DMS153 (cell line): Measurements from ENCODE around the gene ADGRV1.
"Not testable (repeated sequence)": the region's sequence is repeated elsewhere in the genome, so short reads cannot be mapped to it uniquely, and the experiment has no call there.

ENCODE experiments used
- DNase-seq: peaks from one replicate; lab custom pipeline; 2025; lab: John Stamatoyannopoulos, UW

ADGRV1 gene

DNA sequence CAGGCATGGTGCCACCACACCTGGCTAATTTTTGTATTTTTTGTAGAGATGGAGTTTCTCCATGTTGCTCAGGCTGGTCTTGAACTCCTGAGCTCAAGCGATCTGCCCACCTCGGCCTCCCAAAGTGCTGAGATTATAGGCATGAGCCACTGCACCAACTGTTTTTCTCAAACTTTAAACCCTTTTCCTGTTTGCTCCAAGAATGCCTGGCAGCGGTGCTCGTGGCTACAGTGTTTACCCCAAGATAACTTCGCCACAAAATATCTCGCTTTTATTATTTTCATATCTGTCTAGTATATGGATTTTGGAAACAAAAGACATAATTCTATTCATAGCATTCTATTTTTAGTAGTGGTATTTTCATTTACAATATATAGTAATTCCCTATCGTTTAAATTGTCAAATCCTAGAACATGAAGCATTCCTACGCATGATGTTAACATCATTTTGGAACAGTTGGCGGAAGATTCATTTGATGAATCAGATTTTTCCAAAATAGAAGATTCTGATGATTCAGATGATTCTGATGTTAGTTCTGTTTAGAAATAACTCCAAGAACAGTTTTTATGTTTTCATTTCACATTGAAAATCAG, 504.6 kb downstream of the ADGRV1 start:
- not testable (repeated sequence) for DNase-seq

DNA sequence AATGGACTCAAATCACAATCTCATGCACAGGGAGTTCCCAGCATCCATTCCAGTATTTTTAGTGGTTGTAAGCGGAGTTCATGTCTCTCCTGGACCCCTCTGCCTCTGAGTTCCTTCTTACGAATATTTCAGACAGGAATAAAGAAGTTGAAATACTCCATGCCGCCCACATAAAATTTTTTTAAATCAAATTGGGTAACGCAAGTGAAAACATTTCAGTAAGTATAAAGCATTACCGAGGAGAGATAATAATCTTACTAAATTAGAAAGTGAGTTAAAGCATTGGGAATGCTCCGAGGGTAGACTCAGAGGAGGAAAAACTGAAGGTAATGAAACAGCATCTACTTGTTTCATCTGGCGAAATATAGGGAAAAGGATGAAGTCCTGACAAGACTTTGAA, 506.9 kb downstream of the ADGRV1 start:
- DNase-seq: no peak

DNA sequence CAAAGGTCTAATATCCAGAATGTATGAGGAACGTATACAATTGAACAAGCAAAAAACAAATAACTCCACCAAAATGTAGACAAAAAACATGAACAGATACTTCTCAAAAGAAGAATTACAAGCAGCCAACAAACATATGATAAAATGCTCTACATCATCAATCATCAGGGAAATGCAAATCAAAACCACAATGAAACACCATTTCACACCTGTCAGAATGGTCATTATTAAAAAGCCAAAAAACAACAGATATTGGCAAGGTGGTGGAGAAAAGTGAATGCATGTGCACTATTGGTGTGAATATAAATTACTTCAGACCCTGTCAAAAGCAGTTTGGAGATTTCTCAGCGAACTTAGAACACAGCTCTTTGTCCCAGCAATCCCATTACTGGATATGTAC, 510.8 kb downstream of the ADGRV1 start:
- DNase-seq: no peak

DNA sequence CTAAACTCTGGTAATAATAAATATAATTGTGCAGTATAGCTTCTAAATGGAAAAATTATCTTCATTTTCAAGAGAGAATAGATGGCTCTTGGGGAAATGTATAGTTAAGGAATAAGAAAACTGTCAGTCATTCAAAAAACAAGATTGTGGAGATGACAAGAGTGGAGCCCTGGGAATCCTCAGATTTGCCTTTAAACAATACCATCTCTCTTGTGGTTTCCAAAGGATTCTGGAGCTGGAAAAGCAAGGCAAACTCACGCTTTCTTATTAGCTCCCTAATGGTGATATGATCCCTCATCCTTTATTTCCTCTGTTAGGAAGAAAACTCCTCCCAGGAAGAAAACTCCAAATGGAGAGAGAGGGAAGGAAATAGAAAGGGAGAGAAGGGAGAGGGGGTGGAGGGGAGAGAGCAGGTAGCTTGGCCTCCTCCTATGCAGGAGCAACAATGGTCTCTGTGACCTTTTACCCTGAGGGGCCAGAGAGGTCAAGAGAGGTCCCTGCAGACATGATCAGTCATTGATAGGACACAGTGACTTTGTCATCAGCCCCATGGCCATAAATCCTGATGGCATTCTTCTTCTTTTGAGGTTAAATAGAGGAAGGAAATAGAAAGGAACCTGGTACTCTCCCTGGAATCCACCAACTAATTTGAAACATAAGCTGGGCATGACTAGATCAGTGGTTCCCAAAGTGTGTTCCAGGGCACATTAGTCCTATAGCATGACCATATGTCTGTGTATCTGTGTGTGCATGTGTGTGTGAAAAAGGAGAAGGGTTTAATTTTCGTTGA, 512.4 kb downstream of the ADGRV1 start:
- DNase-seq: no peak

DNA sequence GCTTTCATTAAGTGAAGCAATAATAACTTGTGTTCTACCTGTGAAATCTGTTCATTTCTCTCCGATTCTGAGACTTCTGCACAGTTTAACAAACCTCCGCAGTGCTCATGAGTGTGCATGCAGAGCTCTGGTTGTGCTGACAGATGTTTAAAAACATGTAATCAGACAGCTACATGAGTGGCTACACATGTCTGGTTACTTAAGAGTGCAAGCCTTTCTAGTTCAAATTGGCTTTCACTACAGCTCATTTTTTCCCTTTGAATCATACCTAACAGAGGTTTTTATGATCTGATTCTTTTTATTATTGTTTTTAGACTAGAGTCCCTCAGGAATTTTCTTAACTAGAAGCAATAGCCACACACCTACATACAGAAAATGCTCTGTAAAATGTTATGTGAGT, 514.3 kb downstream of the ADGRV1 start:
- DNase-seq: no peak

DNA sequence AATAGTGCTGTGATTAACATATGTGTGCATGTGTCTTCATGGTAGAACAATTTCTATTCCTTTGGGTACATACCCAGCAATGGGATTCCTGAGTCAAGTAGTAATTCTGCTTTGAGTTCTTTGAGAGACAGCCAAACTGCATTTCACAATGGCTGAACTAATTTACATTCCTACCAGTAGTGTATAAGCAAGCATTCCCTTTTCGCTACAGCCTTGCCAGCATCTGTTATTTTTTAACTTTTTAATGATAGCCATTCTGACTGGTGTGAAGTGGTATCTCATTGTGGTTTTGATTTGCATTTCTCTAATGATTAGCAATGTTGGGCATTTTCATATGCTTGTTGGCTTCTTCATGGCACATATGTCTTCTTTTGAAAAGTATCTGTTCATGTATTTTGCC, 516.0 kb downstream of the ADGRV1 start:
- DNase-seq: no peak

DNA sequence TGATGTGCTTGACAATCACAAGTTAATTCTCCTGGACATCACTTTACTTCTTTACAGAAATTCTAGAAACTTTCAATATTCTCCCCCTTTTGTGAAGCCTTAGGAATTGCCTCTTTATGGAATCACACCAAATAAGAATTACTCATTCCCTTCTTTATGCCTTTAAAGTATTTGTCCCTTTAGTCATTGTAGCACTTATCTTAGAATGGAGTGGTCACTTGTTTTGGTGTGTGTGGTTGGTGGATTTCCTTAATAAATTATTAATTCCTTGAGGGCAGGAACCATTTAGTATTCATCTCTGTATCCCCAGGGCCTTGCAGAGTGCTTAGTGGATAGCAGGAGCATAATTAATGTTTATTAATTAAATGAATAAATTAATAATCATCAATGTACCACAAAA, 517.5 kb downstream of the ADGRV1 start:
- no peak for DNase-seq

DNA sequence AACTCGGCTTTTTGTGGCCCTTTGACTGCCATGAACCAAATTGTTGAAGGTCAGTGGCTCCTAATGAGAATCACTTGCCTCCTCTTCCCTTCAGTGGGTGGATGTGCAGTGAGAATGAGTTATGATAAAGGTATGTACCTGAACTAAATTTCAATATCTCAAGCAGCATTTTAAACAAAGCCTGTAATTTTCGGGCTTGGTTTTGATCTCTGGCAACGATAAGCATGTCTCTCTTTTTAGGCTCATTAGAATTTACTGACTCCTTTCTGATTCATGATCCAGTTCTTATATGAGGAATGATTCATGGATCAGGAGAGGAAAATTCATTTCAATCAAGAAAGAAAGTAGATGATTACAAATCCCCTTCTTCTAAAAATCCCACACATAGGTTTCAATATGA, 519.0 kb downstream of the ADGRV1 start:
- DNase-seq: no peak

DNA sequence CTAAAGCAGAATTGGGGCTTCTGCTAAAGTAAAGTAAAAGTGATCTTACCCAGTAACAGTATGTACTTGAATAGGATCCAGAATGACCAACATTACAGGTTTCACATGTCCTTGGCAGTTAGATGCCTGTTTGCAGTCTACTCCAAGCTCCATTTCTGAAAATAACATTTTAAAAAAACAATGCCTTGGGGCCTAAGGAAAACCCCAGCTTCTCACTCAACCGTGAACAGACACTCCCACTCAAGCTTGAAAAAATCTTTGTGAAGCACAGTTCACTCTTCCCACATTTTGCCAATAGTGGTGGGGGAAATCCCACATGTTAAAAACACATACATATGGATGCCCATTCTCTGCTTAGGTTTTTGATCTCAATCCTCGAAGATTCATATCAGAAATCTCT, 520.4 kb downstream of the ADGRV1 start:
- DNase-seq: no peak

DNA sequence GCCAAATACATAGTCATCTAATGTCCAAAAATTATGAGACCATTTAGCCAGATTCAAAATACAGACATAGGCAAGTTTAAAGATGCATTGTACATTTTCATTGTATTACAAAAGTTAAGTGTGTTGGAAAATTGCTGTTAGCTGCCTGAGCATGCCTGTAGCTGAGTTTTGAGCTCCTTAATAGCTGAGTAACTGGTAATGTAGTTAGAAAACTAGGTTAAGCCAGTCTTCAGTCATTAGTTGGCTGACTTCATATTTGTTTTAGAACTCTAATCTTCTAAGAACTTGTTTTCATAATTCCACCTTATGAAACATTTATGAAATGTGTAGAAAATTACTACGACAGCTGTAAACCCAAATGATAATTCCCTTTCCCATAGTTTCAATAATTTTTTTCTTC, 531.2 kb downstream of the ADGRV1 start:
- no peak for DNase-seq

DNA sequence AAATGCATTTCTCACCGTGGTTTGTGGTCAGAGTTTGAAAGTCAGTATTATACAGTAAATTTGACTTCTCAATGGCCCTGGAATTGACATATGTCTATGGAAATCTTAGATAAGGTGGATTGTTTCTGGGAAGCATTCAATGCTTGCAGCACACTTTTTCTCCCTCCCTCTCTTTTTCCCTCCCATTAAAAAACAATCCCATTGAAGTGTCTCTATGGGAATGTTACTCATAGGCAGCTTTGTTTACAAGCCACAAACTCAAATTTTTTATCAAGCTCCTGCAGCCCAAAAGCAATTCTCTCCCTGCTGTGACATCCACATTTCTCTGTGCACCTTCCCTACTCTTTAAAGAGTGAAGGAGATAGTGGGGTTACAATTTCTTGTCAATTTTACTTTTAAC, 532.4 kb downstream of the ADGRV1 start:
- DNase-seq: no peak

DNA sequence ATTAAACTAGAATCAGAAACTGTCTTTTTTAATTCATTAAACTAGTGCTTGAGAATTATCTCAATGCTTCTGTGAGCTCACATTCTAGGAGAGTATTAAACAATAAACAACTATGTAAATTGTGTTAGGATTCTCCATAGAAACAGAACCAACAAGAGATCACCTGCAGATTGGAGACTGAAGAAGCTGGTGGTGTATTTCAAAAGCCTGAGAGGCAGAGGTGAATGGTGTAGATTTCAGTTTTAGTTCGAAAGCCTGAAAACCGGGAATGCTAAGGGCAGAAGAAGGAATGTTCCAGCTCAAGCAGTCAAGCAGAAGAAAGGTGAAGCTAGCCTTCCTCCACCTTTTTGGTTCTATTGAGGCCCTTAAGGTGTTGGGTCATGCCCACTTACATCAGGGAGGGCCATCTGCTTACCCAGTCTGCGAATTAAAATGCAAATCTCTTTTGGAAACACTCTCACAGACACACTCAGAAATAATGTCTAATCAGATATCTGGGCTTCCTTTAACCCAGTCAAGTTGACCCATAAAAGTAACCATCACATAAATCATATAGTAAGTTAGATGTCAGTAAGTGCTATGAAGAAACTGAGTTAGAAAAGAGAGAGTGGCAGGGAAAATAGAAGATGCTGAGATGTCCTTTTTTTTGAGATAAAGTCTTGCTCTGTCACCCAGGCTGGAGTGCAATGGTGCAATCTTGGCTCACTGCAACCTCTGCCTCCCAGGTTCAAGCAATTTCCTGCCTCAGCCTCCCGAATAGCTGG, 533.1 kb downstream of the ADGRV1 start:
- no peak for DNase-seq

DNA sequence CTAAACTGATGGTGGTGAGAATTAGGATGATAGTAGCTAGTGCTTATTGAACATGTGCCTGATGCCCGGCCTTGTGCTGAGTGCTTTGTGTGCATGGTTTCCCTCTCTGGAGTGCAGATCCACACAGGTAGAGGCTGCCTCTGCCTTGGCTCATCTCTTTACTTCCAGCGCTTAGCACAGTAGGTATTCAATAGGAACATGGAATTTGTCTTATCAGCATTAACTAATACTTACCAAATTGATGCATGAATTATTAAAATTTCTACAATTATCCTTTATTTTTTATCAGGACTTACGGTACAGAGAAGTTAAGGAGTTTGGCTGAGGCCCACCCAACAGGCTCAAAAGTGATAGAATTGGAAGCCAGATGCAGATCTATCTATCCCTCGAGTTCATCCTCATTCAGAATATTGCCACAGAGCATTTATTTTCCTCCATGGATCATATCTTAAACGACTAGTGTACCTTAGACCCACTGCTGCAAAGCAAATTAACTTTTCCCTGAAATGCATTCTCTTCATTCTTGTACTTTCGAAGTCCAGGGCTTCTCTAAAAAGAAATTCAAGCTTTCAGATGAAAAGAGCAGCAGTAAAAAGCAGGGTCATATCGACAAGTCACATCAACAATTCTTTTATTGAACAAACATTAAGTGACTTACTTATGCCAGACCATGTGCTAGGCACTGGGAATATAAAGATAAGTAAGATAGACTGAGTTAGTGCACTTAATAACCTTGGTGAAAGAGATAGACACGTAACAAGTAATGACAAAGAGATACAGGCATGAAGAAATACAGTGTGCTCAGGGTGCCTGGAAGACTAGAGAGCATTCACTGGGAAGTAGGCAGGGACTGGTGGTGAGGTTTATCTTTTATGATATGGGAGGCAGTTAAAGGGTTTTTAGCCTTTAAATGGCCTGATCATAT, 534.5 kb downstream of the ADGRV1 start:
- DNase-seq: no peak

DNA sequence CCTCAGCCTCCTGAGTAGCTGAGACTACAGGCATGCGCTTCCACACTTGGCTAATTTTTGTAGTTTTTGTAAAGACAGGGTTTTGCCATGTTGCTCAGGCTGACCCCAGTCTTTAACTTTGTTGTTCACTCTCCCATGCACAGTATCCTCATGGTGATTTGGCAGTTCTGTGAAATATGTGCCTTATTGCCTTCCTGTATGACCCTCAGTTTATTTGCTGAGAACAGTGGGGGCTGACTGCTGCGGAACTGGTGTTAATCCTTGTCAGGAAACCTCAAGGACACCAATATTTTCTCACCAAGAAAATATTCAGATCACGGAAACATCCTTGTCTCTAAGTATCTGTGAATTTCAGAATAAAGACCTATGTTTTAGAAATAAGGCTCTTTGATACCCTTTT, 536.7 kb downstream of the ADGRV1 start:
- DNase-seq: no peak

DNA sequence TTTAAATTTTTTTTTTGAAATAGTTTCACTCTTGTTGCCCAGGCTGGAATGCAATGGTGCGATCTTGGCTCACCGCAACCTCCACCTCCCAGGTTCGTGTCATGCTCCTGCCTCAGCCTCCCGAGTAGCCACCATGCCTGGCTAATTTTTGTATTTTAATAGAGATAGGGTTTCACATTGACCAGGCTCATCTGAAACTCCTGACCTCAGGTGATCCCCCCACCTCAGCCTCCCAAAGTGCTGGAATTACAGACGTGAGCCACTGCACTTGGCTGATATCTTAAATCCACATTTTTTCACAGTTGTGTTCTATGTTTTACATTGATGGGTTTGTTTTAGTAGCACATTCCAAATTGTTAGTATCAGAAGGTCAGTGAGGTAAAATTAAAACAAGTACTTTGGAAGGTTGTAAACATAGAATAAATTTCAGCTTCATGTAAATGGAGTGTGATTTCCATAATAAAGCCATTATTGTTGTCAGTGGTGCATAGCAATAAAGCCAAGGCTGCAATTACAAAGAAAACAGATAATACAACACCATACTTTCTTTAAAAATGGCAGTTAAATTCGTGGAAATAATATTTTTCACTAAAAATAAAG, 537.3 kb downstream of the ADGRV1 start:
- DNase-seq: no peak

DNA sequence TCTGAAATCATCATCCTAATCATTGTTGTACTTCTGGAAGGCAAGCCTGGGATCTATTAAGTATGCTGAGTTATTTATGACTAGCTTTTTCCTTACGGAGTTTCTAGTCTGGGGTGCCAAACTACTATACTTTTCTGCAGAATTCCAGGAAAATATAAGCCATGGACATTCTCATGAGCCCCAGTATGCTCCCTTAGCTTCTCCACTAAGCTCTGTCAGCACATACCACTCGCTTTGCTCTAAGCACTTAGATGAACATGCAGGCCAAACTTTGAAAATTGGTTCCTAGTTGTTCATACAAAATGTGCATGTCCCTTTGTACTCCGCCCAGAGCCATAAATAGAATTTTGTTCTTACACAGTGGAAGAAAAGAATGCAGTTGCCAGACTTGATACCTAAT, 539.9 kb downstream of the ADGRV1 start:
- DNase-seq: no peak

DNA sequence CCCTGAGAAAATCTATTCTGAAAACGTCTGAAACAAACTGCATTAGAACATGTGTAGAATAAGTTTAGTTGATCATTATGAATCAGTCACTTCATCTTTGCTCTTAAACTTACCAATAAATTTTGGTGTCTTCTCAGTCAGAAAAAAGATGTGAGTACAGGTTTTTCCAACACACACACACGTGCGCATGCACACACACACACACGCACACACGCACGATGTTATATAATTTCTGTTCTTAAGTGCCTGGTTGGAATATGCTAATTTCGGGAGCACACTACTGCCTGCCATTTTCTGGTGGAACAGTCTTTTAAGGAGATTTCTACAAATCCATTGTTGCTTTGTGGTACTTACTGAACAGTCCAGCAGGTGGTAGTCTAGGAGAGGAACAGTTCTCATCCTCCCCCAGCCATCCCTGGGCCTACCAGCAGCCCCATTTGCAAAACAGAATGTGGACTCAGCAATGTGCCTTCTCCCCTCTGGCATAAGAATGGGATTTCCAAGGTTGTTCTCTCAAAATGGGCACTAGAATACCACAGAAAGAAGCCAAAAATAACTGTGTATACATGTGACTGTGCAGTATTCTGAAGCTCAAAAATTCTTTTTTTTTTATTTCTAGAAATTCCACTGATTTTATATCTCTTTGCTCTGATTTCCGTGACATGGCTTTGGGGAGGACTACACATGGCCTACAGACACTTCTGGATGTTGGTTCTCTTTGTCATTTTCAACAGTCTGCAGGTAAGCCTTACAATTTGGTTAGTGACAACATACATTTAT, 543.2 kb downstream of the ADGRV1 start:
- DNase-seq: no peak

DNA sequence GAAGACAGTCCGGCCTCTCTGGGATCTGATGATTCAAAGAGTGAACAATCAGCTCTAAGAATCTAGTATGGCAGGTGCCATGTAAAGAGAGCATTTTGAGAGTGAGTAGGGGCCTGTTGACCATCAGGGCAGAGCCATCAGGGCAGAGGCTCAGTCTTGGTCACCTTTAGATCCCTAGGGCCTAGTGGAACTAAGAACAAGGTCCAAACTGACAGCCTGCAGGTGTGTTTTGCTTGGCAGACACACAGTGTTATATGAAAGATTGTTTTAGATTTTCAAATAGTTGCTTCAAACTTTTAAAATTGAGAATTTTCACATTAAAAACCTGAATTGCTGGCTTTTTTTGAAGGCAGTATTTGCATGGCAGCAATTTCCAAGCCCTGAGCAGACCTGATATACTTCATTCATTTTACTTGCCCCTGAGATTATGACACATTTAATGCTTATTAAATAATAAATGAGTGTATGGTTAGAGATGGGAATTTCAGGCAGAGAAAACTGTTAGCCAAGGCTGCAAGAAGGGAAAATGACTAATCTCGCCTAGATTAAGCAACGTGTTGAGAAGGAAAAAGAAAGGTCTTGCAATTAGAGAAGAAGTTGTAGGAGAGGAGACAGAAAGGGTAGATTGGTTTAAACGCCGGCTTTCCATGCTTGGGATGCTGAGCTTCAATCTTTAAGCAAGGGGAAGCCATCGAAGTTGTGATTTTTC, 544.9 kb downstream of the ADGRV1 start:
- DNase-seq: no peak

DNA sequence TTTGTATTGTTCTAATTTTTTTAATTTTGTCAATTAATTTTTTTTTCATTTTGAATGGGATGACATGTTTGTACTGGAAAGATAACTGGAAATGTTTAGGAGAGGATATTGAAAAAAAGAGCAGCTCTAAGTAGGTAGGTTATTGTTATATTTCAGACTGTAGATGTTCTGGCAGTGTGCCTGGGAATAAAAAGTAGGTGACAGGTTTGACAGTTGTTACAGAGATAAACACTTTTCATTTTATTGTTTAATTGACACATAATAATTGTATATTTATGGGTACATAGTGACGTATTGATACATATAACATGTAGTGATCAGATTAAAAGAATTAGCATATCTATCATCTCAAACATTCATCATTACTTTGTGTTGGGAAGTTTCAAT, 545.5 kb downstream of the ADGRV1 start:
- no peak for DNase-seq

DNA sequence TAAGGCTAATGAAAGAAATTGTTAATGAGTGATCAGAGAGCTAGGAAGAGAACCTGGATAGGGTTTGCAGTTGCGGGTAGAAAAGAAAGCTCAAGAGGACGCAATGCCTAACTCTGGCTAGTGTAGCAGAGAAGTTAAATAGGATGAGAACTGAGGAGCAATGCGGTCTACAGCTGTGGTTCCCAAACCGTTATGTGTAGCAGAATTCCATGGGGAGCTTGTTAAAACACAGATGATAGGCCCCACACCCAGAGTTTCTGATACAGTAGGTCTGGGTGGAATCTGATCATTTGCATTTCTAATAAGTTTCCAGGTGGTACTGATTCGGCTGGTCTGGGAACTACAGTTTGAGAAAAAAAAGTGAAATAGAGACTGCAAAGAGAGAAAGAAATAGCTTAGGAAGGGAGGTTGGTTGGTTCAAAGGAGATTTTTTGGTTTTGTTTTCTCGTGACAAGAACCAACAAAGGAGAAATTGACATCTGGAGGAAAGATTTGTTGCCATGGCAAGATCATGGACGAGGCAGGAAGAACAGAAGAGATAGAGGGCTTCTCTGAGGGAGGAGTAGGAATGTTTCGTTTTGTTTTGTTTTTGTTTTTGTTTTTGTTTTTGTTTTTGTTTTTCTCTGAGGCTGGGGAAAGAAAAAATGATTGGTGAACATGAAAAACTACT, 548.4 kb downstream of the ADGRV1 start:
- no peak for DNase-seq
